Fibroblast of pulmonary artery (primary cell): ENCODE data around the gene SCP2.

Source experiments
- DNase-seq: peaks from one replicate; pipeline ENCODE4 v3.0.0-alpha.2; 2010; ENCODE audit warnings: low read depth
- H3K4me3 ChIP-seq: replicated peaks from 2 replicates; pipeline ENCODE4 v1.5.1; 2011; ENCODE audit warnings: low read depth, mild to moderate bottlenecking, control low read depth, low read length, moderate library complexity
- CTCF ChIP-seq: IDR thresholded peaks from 2 replicates; pipeline ENCODE4 v1.5.1; 2011; ENCODE audit warnings: mild to moderate bottlenecking, control low read depth, low read length, inconsistent platforms; ENCODE audit errors: missing control alignments

Gene SCP2

DNA sequence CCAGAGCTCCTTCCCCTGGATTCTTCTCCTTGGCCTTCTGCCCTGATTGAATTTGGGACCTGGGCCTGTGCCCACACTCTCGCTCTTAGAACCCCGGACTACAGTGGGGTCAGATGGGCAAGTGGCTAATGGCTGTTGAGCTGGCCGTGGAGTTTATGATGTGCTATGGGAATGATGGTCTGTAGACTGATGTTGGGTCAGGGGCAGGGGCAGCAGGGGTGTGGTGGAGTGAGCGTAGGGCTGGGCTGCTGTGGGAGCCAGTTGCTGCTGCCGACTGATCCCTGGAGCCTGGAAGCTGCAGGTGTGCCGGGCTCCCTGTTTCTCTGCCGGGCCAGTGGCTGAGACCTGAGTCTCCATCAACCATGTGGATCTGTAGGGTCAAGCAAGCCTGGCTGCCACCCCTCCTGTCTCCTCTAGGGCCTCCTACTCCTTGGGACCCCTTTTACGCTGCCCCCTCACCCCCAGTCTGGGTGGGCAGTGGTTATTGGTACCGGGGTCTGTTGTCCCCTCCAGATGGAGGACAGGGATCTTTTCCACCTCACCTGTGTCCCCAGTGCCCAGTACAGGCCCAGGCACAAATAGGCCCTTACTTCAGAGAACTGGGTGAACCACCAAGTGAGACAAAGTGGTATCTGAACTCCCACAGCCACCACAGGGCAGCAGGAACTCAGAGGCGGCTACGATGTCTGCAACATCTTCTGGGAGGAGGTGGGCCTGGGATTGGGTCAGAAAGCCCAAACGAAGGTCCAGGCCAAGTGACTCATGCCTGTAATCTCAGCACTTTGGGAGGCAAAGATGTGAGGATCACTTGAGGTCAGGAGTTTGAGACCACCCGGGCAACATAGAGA lies 140.0 kb downstream of the SCP2 start:
- no peak for TF ChIP-seq CTCF
- H3K4me3 ChIP-seq: no peak overlapping the region
- no peak for DNase-seq

DNA sequence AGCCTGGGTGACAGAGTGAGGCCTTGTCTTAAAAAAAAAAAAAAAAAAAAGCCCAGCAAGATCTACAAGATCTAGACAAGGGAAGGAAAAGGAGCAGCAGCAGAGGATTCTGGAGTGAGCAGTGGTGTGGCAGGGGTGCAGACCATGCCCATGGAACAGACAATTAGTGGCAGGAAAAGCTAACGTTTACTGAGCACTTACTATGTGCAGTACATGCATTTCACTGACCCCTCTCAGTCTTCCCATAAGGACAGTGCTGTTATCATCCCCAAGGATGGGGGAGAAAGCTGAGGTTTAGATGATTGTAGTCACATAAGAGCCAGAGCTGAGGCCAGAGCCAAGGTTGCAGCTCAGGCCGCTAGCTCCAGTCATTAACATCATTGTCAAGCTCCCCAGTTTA lies 140.8 kb downstream of the SCP2 start:
- no peak overlapping the region for H3K4me3 ChIP-seq
- TF ChIP-seq CTCF: no peak
- DNase-seq: no peak

DNA sequence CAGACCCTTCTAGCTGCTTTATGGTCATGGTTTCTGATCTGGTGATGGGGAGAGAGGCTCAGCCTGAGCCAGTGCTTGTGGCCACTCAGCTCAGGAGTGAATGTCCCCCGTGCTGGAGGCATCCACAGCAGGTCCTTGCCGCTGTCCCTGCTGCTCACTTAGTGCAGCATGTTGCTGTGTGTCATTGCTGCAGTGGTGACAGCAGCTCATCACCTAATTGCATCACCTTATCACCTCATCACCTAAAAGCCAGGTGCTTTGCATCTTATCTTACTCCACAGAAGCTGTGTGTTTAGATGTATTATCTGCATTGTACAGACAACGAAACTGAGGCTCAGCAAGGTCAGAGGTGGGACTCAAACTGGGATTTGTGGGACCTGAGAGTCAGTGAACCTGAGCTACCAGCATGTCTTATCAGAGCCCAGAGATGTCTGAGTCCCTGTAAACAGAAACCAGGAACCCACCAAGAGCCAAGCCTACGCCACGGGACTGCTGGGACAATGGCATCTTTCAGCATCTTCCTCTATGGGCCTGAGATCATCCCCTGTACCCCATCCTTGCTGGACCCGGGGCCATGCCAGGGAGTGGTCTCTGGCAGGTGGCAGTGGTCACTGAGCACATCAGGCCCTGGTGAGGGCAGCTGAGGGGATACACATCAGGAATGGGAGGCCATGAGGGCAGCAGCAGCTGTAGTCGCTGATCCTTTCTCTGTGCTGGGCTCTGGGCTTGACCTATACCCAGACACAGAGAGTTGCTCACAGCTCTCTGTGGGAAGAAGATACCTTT lies 141.4 kb downstream of the SCP2 start:
- no peak overlapping the region for H3K4me3 ChIP-seq
- DNase-seq: no peak
- TF ChIP-seq CTCF: no peak

DNA sequence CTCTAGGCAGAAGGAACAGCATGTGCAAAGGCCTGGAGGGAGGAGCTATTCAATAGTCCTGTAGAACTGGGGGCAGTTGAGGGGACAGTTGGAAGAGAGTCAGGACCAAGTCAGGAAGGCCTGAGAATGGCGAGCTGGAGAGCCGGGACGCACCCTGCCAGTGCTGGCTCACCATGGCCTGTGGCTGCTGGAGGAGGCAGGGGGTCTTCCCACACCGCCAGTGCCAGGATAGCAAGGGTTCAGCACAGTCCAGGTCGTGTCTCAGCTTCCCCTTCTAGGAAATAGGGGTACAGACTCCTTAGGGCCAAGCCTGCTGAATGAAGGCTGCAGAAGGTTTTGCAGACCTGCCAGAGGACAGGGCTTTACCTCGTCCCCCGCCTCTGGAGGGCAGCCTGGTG lies 142.2 kb downstream of the SCP2 start:
- H3K4me3 ChIP-seq: no peak overlapping the region
- no peak for TF ChIP-seq CTCF
- no peak for DNase-seq

GRCh38 chr1:53069663-53070327 lies 142.7 kb downstream of the SCP2 start:
- no peak for TF ChIP-seq CTCF
- H3K4me3 ChIP-seq: no peak overlapping the region
- no peak for DNase-seq

GRCh38 chr1:53070621-53071020 lies 143.5 kb downstream of the SCP2 start:
- no peak for TF ChIP-seq CTCF
- DNase-seq: no peak
- no peak overlapping the region for H3K4me3 ChIP-seq
